HUES48 (cell line): ENCODE data around the gene SERP2.
A peak's percentile ranks its signal among the peaks of the same experiment; 100 is the strongest.
"Not testable (repeated sequence)": the region's sequence is repeated elsewhere in the genome, so short reads cannot be mapped to it uniquely, and the experiment has no call there.

Experiments used
- H3K27ac ChIP-seq: one replicate; pipeline ENCODE4 v1.7.0; 2013; ENCODE audit warnings: low read depth, low read length, inconsistent platforms
- H3K27me3 ChIP-seq: 2 replicates; pipeline ENCODE4 v1.6.1; 2013; ENCODE audit warnings: mild to moderate bottlenecking, low read length; ENCODE audit not compliant: control insufficient read depth, insufficient read depth
- H3K36me3 ChIP-seq: 2 replicates; pipeline ENCODE4 v1.6.1; 2013; ENCODE audit warnings: low read length; ENCODE audit not compliant: control insufficient read depth, insufficient read depth
- H3K4me1 ChIP-seq: 2 replicates; pipeline ENCODE4 v1.6.1; 2013; ENCODE audit warnings: mild to moderate bottlenecking, low read length; ENCODE audit not compliant: control insufficient read depth, insufficient read depth
- H3K4me3 ChIP-seq: 2 replicates; pipeline ENCODE4 v1.5.1; 2013; ENCODE audit warnings: mild to moderate bottlenecking, low read depth, low read length
- H3K9ac ChIP-seq: 2 replicates; pipeline ENCODE4 v1.6.1; 2013; ENCODE audit warnings: mild to moderate bottlenecking, low read depth, low read length, moderate library complexity
- H3K9me3 ChIP-seq: 2 replicates; pipeline ENCODE4 v1.6.1; 2013; ENCODE audit warnings: low read length; ENCODE audit not compliant: control insufficient read depth, insufficient read depth

SERP2 gene

GRCh38 chr13:44373601-44374347 lies at the start of gene SERP2:
TSS of gene SERP2 (plus strand) at chr13:44373824. CDS start at chr13:44374026, 202 bp downstream.
- no peaks in the 10 kb centered on the region for H3K9me3 ChIP-seq
- H3K4me3 ChIP-seq = peak within 1 kb of the TSS; percentile 82
- H3K9ac ChIP-seq = peak within 1 kb of the TSS; percentile 57; the same call in 1 of the 2 replicates
- H3K4me1 ChIP-seq = peaks cover 7% of the 10 kb centered on the region
- H3K27me3 ChIP-seq = peaks cover 19% of the 10 kb centered on the region
- H3K36me3 ChIP-seq = no peaks in the 10 kb centered on the region
- H3K27ac ChIP-seq = no peak within 1 kb of the TSS

GRCh38 chr13:44326961-44327360 lies 46.7 kb upstream of the SERP2 start:
- Histone ChIP-seq H3K9me3 (no peaks in the 10 kb centered on the region), H3K9ac (no peak overlapping the region), H3K4me1 (peaks cover 4% of the 10 kb centered on the region; the same call in 1 of the 2 replicates), H3K27me3 (no peaks in the 10 kb centered on the region), H3K27ac (no peak overlapping the region), H3K4me3 (no peak overlapping the region), H3K36me3 (no peaks in the 10 kb centered on the region)

GRCh38 chr13:44329041-44329440 lies 44.6 kb upstream of the SERP2 start:
- not testable (repeated sequence) for H3K27ac ChIP-seq, H3K36me3 ChIP-seq, H3K4me3 ChIP-seq, H3K4me1 ChIP-seq, H3K9ac ChIP-seq, H3K27me3 ChIP-seq, H3K9me3 ChIP-seq

GRCh38 chr13:44329909-44330545 lies 43.6 kb upstream of the SERP2 start:
- H3K4me1 ChIP-seq = peaks cover 15% of the 10 kb centered on the region
- no peak overlapping the region for H3K4me3 ChIP-seq
- H3K9ac ChIP-seq = no peak overlapping the region
- no peaks in the 10 kb centered on the region for H3K36me3 ChIP-seq
- H3K9me3 ChIP-seq = no peaks in the 10 kb centered on the region
- no peak overlapping the region for H3K27ac ChIP-seq
- no peaks in the 10 kb centered on the region for H3K27me3 ChIP-seq

GRCh38 chr13:44331446-44331845 lies 42.2 kb upstream of the SERP2 start:
- Histone ChIP-seq H3K9me3 (no peaks in the 10 kb centered on the region), H3K27ac (no peak overlapping the region), H3K36me3 (no peaks in the 10 kb centered on the region), H3K9ac (no peak overlapping the region), H3K27me3 (no peaks in the 10 kb centered on the region), H3K4me3 (no peak overlapping the region), H3K4me1 (peaks cover 15% of the 10 kb centered on the region)

- no peak overlapping the region for H3K27ac ChIP-seq
- H3K4me3 ChIP-seq = no peak overlapping the region
- H3K9me3 ChIP-seq = no peaks in the 10 kb centered on the region
Measured at GRCh38 chr13:44331912-44332851, 41.4 kb upstream of the SERP2 start.

GRCh38 chr13:44333950-44334655 lies 39.5 kb upstream of the SERP2 start:
- Histone ChIP-seq H3K27ac (no peak overlapping the region), H3K27me3 (no peaks in the 10 kb centered on the region), H3K36me3 (no peaks in the 10 kb centered on the region), H3K4me1 (peaks cover 15% of the 10 kb centered on the region), H3K4me3 (no peak overlapping the region), H3K9me3 (no peaks in the 10 kb centered on the region), H3K9ac (no peak overlapping the region)

More at GRCh38 chr13:44331912-44332851, 41.4 kb upstream of the SERP2 start:
- Histone ChIP-seq H3K4me1 (peaks cover 15% of the 10 kb centered on the region), H3K27me3 (no peaks in the 10 kb centered on the region), H3K9ac (no peak overlapping the region), H3K36me3 (no peaks in the 10 kb centered on the region)

- no peak overlapping the region for H3K9ac ChIP-seq
- H3K9me3 ChIP-seq = no peaks in the 10 kb centered on the region
- H3K27me3 ChIP-seq = no peaks in the 10 kb centered on the region
- H3K36me3 ChIP-seq = no peaks in the 10 kb centered on the region
- no peak overlapping the region for H3K4me3 ChIP-seq
- H3K4me1 ChIP-seq = peaks cover 15% of the 10 kb centered on the region
- no peak overlapping the region for H3K27ac ChIP-seq
Measured at GRCh38 chr13:44334751-44335150, 38.9 kb upstream of the SERP2 start.

- peaks cover 11% of the 10 kb centered on the region for H3K4me1 ChIP-seq
- H3K27ac ChIP-seq = no peak overlapping the region
- H3K9ac ChIP-seq = no peak overlapping the region
- H3K27me3 ChIP-seq = no peaks in the 10 kb centered on the region
- H3K4me3 ChIP-seq = no peak overlapping the region
- no peaks in the 10 kb centered on the region for H3K9me3 ChIP-seq
- H3K36me3 ChIP-seq = no peaks in the 10 kb centered on the region
Measured at GRCh38 chr13:44336934-44337333, 36.7 kb upstream of the SERP2 start.

GRCh38 chr13:44337581-44337980 lies 36.0 kb upstream of the SERP2 start:
- Histone ChIP-seq H3K36me3 (no peaks in the 10 kb centered on the region), H3K27me3 (no peaks in the 10 kb centered on the region), H3K9me3 (no peaks in the 10 kb centered on the region), H3K4me1 (peaks cover 7% of the 10 kb centered on the region; the same call in 1 of the 2 replicates), H3K4me3 (no peak overlapping the region), H3K9ac (no peak overlapping the region), H3K27ac (no peak overlapping the region)
